Urinary bladder (tissue), 4 donors: ENCODE results near the gene KCNA2. TPM values are rescaled to one million over a fixed set of nuclear protein-coding genes. Genes with fewer than 3 reads are reported as not detected.

Experiments used
- DNase-seq: peaks from one replicate; pipeline ENCODE4 v3.0.0-alpha.2; 2015; ENCODE audit errors: extremely low spot score
- H3K27ac ChIP-seq: one replicate; pipeline ENCODE4 v1.5.1; 2013; ENCODE audit warnings: low read depth, mild to moderate bottlenecking, moderate library complexity
- H3K36me3 ChIP-seq: one replicate; pipeline ENCODE4 v1.6.1; 2013; ENCODE audit warnings: mild to moderate bottlenecking, moderate library complexity; ENCODE audit not compliant: insufficient read depth
- H3K4me1 ChIP-seq: one replicate; pipeline ENCODE4 v1.6.1; 2013; ENCODE audit warnings: mild to moderate bottlenecking, moderate library complexity; ENCODE audit not compliant: insufficient read depth
- H3K4me3 ChIP-seq: one replicate; pipeline ENCODE4 v1.5.1; 2013; ENCODE audit warnings: low read depth, low read length
- WGBS: extraction: QIAGEN DNeasy Blood & Tissue Kit; methylation state at CpG from one replicate; pipeline ENCODE4 v1.1.7; 2013; 5-methylcytosine and 5-hydroxymethylcytosine counted together
- polyA plus RNA-seq: library from polyadenylated mRNA; stranded (reverse); fragments of 200-250 nt; gene quantifications from one replicate; pipeline ENCODE4 v1.2.3, GENCODE V29; 2013
- total RNA-seq: library from RNA; depleted of rRNA; stranded (reverse); fragments of >200 nt; gene quantifications from one replicate; pipeline ENCODE4 v1.2.3, GENCODE V29; 2014
- donor health status: healthy with polysubstance abuse.
- donor health status: healthy.

Gene KCNA2
- total RNA-seq: 1.7 TPM
- polyA plus RNA-seq: 0.32 TPM

- no peaks in the 10 kb centered on the region for H3K4me1 ChIP-seq
- H3K27ac ChIP-seq: no peak within 1 kb of the TSS
- peak within 1 kb of the TSS; percentile 47 for H3K4me3 ChIP-seq
- under 1% methylated on average over 41 of the region's 41 CpGs for WGBS
- no peak for DNase-seq
- no peaks in the 10 kb centered on the region for H3K36me3 ChIP-seq
Measured at GRCh38 chr1:110605901-110606656, at the start of gene KCNA2. TSS of gene KCNA2 (minus strand) at chr1:110606358. CDS start at chr1:110604782, 1,576 bp downstream.

GRCh38 chr1:110650609-110651008 lies 44.5 kb upstream of the KCNA2 start:
- Histone ChIP-seq H3K27ac (no peak overlapping the region), H3K4me3 (no peak overlapping the region), H3K36me3 (no peaks in the 10 kb centered on the region), H3K4me1 (peaks cover 2% of the 10 kb centered on the region)
- WGBS: 64% methylated on average over 2 of the region's 2 CpGs
- no peak for DNase-seq

GRCh38 chr1:110648417-110648816 lies 42.3 kb upstream of the KCNA2 start:
- Histone ChIP-seq H3K4me1 (peaks cover 2% of the 10 kb centered on the region), H3K36me3 (no peaks in the 10 kb centered on the region), H3K4me3 (no peak overlapping the region), H3K27ac (no peak overlapping the region)
- WGBS: 67% methylated on average over 2 of the region's 2 CpGs
- no peak for DNase-seq

- H3K36me3 ChIP-seq: no peaks in the 10 kb centered on the region
- DNase-seq: no peak
- 15% methylated on average over 5 of the region's 5 CpGs for WGBS
- H3K4me1 ChIP-seq: peaks cover 2% of the 10 kb centered on the region
- peak overlapping the region; percentile 1 for H3K27ac ChIP-seq
- H3K4me3 ChIP-seq: no peak overlapping the region
Measured at GRCh38 chr1:110647254-110647891, 41.2 kb upstream of the KCNA2 start.

- no peak overlapping the region for H3K27ac ChIP-seq
- WGBS: 29% methylated on average over 4 of the region's 4 CpGs
Measured at GRCh38 chr1:110645821-110646735, 39.9 kb upstream of the KCNA2 start.

DNA sequence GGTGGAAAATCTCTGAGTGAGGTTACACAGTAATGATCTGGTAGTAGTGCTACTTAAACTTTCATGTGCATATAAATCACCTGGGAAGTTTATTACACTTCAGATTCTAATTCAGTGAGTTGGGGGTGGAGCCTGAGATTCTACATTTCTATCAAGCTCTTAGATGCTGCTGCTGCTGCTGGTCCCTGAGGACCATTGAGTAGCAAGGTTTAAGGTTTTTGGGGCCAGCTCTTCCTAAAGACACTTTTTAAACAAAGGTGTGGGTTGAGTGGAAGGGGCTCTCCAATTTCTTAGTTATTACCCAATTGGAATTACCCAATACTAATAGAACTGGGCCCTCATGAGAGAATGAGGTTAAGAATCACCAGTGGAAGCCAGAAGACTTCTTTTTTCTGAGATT lies 39.1 kb upstream of the KCNA2 start:
- Histone ChIP-seq H3K4me1 (peaks cover 2% of the 10 kb centered on the region), H3K4me3 (no peak overlapping the region), H3K27ac (no peak overlapping the region), H3K36me3 (no peaks in the 10 kb centered on the region)
- no peak for DNase-seq

More at GRCh38 chr1:110645821-110646735, 39.9 kb upstream of the KCNA2 start:
- Histone ChIP-seq H3K4me1 (peaks cover 2% of the 10 kb centered on the region), H3K4me3 (no peak overlapping the region), H3K36me3 (no peaks in the 10 kb centered on the region)
- no peak for DNase-seq

DNA sequence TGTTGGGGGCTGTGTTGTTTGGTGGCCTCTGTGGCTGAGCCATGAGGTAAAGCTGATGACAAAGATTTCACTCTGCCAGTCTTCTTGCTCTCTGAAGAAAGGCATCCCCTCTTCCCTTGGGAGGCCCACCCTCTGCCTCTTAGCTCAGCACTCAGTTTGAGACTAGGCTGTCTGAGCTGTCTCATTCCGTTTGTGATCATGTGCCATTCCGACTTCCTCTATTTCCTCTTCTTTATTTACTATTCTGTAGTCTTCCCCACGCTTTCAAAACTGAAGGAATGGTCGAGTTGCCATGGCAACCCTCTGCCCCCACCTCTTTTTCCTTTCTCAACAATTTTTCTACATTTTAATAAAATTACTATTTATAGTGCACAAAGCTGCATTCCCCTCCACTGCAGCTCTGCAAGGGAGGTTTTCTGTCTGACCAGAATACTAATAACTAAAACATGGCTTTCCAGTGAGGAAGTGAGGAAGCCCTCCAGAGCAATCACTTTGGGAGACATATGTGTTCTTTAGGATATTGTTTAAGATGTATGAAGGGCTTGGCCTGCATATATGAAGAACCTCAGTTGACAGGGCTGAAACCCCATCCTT lies 37.8 kb upstream of the KCNA2 start:
- Histone ChIP-seq H3K36me3 (no peaks in the 10 kb centered on the region), H3K27ac (no peak overlapping the region), H3K4me1 (peaks cover 2% of the 10 kb centered on the region), H3K4me3 (no peak overlapping the region)
- DNase-seq: no peak
- WGBS: 26% methylated on average over 4 of the region's 4 CpGs

DNA sequence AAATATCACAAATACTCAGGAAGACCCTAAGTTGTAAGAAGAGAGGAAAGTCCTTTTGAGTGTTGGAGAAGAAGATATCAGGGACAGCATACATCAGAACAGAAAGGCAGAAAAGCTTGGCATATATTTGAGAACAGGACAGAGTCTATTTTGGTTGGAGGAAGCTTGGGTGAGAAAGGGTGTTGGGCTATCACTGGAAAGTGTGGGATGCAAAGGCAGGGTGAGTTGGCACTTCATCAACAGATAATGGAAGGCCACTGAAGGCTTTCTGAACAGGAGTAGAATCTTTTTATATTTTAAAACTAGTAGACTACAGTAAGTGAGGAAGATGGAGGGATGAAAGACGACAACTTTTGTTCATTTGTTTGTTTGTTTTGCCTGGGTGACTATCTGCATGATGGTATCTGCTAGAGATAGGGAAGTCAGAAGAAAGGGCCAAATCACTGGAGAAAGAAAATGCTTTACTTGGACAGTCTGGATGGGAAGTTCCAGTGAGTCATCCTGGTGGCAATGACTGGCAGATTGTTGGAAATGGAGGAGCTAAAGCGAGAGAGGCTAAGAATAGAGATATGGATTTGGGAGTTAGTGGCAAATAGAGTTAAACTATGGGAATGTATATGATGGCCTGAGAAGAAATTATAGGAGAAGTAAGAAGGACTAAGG lies 33.7 kb upstream of the KCNA2 start:
- 48% methylated on average over 2 of the region's 2 CpGs for WGBS
- Histone ChIP-seq H3K4me1 (no peaks in the 10 kb centered on the region), H3K4me3 (no peak overlapping the region), H3K36me3 (no peaks in the 10 kb centered on the region), H3K27ac (no peak overlapping the region)
- DNase-seq: no peak

- H3K36me3 ChIP-seq: no peaks in the 10 kb centered on the region
- no peak overlapping the region for H3K4me3 ChIP-seq
- DNase-seq: no peak
- WGBS: 85% methylated on average over 6 of the region's 6 CpGs
- no peak overlapping the region for H3K27ac ChIP-seq
- no peaks in the 10 kb centered on the region for H3K4me1 ChIP-seq
Measured at GRCh38 chr1:110638556-110638955, 32.4 kb upstream of the KCNA2 start.

DNA sequence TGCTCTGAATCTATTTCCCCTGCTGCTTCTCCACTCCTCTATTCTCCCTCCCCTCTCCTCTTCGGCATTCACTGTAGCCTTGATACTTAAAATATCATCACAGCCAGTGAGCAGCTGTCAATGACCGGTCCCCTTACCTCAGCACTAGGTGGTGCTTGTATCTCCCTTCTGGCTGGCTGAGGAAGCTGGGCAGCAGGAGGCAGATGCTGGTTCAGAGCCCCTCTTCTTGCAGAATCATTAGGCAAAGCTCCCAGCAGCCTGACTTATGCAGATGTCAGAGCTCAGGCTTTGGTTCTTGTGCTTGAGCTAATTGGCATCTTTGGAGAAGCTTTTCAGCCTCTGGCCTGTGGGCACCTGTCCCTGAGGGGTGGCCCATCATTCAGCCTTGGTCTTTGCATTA lies 31.9 kb upstream of the KCNA2 start:
- Histone ChIP-seq H3K27ac (no peak overlapping the region), H3K4me1 (no peaks in the 10 kb centered on the region), H3K4me3 (no peak overlapping the region), H3K36me3 (no peaks in the 10 kb centered on the region)
- 79% methylated on average over 2 of the region's 2 CpGs for WGBS
- DNase-seq: no peak

DNA sequence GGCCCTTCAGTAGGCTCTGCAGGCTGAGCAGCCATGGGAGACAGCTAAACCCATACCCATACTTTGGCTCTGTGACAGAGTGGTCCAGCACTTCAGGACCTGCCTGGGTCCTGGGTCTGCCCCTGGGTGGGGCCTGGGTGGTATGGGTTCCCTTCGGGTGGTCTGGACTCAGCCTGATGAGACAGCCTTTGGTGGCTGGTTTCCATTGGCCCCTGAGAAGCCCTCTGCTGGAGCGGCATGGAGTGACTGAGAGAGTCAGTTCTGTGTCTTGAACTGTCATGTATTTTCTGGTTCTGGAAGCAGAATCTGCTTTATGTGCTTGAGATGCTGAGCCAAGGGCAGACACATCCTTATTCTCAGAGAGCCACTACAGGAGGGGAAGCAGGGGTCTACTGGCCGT lies 31.3 kb upstream of the KCNA2 start:
- H3K4me1 ChIP-seq: no peaks in the 10 kb centered on the region
- no peak overlapping the region for H3K27ac ChIP-seq
- DNase-seq: no peak
- H3K4me3 ChIP-seq: no peak overlapping the region
- H3K36me3 ChIP-seq: no peaks in the 10 kb centered on the region
- WGBS: 68% methylated on average over 3 of the region's 3 CpGs

GRCh38 chr1:110636149-110636935 lies 30.2 kb upstream of the KCNA2 start:
- 92% methylated on average over 4 of the region's 4 CpGs for WGBS
- H3K4me1 ChIP-seq: no peaks in the 10 kb centered on the region
- H3K36me3 ChIP-seq: no peaks in the 10 kb centered on the region
- no peak for DNase-seq
- no peak overlapping the region for H3K4me3 ChIP-seq
- H3K27ac ChIP-seq: no peak overlapping the region
